Transverse colon (tissue), 4 donors: ENCODE measurements around the gene QKI.

Source experiments
- EP300 ChIP-seq: sonication (generic); formaldehyde crosslinking; IDR thresholded peaks from one replicate; pipeline ENCODE4 v1.6.1; 2017; ENCODE audit warnings: antibody characterized with exemption, low read depth
- POLR2A ChIP-seq: fragments of 450-650 bp; IDR thresholded peaks from one replicate; pipeline ENCODE4 v1.6.1; 2016; ENCODE audit warnings: antibody characterized with exemption, mild to moderate bottlenecking, moderate library complexity
- POLR2AphosphoS5 ChIP-seq, 3 donors: sonication (generic); formaldehyde crosslinking; IDR thresholded peaks; one replicate each; pipeline ENCODE4 v1.6.1; 2016; ENCODE audit warnings: antibody characterized with exemption in 3 of 3
- TF ChIP-seq, protein P1 (sequence below), 5 experiments: fragments of 200-600 bp in 3 of 5; fragments of 450-650 bp in 2 of 5; sonication (generic) in 3 of 5; IDR thresholded peaks; 1 replicate in 2 of 5; 2 replicates in 3 of 5; pipeline ENCODE4 v1.5.1; 2016 to 2017; ENCODE audit warnings: antibody characterized with exemption in 5 of 5, inconsistent platforms in 3 of 5, mild to moderate bottlenecking in 2 of 5, moderate library complexity in 1 of 5

DNA sequence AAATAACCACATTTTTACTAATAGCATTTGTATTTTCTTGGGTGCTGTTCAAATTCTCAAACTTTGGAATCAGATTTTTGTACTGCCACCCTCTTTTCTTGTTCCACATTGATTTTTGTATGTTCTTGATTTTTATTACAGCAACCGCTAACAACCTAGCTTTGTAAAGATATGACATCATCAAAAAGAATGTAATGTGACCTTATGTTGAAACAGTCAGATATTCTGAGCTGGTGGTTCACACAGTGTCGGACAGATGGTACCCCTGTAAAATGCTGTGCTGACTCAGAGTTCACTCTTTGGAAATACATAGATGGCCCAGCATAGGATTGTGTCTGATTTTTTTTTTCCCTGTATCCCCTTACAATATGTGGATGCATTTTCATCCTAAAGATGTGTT, 118.9 kb downstream of the QKI start:
- TF ChIP-seq, protein P1, sequence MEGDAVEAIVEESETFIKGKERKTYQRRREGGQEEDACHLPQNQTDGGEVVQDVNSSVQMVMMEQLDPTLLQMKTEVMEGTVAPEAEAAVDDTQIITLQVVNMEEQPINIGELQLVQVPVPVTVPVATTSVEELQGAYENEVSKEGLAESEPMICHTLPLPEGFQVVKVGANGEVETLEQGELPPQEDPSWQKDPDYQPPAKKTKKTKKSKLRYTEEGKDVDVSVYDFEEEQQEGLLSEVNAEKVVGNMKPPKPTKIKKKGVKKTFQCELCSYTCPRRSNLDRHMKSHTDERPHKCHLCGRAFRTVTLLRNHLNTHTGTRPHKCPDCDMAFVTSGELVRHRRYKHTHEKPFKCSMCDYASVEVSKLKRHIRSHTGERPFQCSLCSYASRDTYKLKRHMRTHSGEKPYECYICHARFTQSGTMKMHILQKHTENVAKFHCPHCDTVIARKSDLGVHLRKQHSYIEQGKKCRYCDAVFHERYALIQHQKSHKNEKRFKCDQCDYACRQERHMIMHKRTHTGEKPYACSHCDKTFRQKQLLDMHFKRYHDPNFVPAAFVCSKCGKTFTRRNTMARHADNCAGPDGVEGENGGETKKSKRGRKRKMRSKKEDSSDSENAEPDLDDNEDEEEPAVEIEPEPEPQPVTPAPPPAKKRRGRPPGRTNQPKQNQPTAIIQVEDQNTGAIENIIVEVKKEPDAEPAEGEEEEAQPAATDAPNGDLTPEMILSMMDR (IDR thresholded peaks at IDR 0.05): no peak
- TF ChIP-seq POLR2AphosphoS5 (IDR thresholded peaks at IDR 0.05) (peak in 1 of 3 donors; percentile 16), POLR2A (no peak), EP300 (no peak)
